Smooth muscle cell (in vitro differentiated cells): Measurements from ENCODE around the gene CGN. TPM values are rescaled to one million over a fixed set of nuclear protein-coding genes. Genes with fewer than 3 reads are reported as not detected.

Experiments used
- DNase-seq: peaks from one replicate; lab custom pipeline; 2025; ENCODE audit not compliant: unreplicated experiment; lab: John Stamatoyannopoulos, UW
- H2AFZ ChIP-seq: fragments of 200-600 bp; sonication (generic); 2 replicates; pipeline ENCODE4 v1.6.0; 2016; ENCODE audit warnings: antibody characterized with exemption, low read depth, mild to moderate bottlenecking
- H3F3A ChIP-seq: fragments of 200-600 bp; sonication (generic); 2 replicates; pipeline ENCODE4 v1.6.0; 2017; ENCODE audit warnings: antibody characterized with exemption, low read depth
- H3K27ac ChIP-seq: fragments of 200-600 bp; sonication (generic); 2 replicates; pipeline ENCODE4 v1.5.1; 2016; ENCODE audit warnings: low read depth, mild to moderate bottlenecking
- H3K27me3 ChIP-seq: fragments of 200-600 bp; sonication (generic); 2 replicates; pipeline ENCODE4 v1.6.1; 2016; ENCODE audit warnings: low read depth, mild to moderate bottlenecking
- H3K36me3 ChIP-seq: fragments of 200-600 bp; sonication (generic); 2 replicates; pipeline ENCODE4 v1.5.1; 2016; ENCODE audit warnings: low read depth
- H3K4me1 ChIP-seq: fragments of 200-600 bp; sonication (generic); 2 replicates; pipeline ENCODE4 v1.5.1; 2016; ENCODE audit warnings: low read depth
- H3K4me2 ChIP-seq: fragments of 200-600 bp; sonication (generic); 2 replicates; pipeline ENCODE4 v1.6.0; 2016; ENCODE audit warnings: mild to moderate bottlenecking
- H3K4me3 ChIP-seq: fragments of 200-600 bp; sonication (generic); 2 replicates; pipeline ENCODE4 v1.5.1; 2016; ENCODE audit warnings: mild to moderate bottlenecking
- H3K79me2 ChIP-seq: fragments of 200-600 bp; sonication (generic); 2 replicates; pipeline ENCODE4 v1.6.0; 2016; ENCODE audit warnings: low read depth, mild to moderate bottlenecking
- H3K9ac ChIP-seq: fragments of 200-600 bp; sonication (generic); 2 replicates; pipeline ENCODE4 v1.6.0; 2016; ENCODE audit warnings: low read depth
- H3K9me3 ChIP-seq: fragments of 200-600 bp; sonication (generic); replicated peaks from 2 replicates; pipeline ENCODE4 v1.5.1; 2016; ENCODE audit warnings: low read depth
- H4K20me1 ChIP-seq: fragments of 200-600 bp; sonication (generic); 2 replicates; pipeline ENCODE4 v1.6.0; 2016; ENCODE audit warnings: low read depth
- CTCF ChIP-seq: fragments of 200-600 bp; sonication (generic); IDR thresholded peaks from 2 replicates; pipeline ENCODE4 v1.5.1; 2017; ENCODE audit warnings: borderline replicate concordance, mild to moderate bottlenecking, antibody characterized with exemption; ENCODE audit not compliant: insufficient read depth, poor library complexity, severe bottlenecking
- WGBS: methylation state at CpG from one replicate; pipeline ENCODE4 v1.1.7; 2016; ENCODE audit warnings: low lambda C conversion rate; 5-methylcytosine and 5-hydroxymethylcytosine counted together
- polyA plus RNA-seq: library from polyadenylated mRNA; unstranded; fragments of >200 nt; fragmentation: Nextera tagmentation; extraction: Ambion mirVana; gene quantifications from 2 replicates; pipeline ENCODE4 v1.2.1, GENCODE V29; 2016
- total RNA-seq: library from RNA; depleted of rRNA; stranded (reverse); fragments of >200 nt; gene quantifications from 2 replicates; pipeline ENCODE4 v1.2.3, GENCODE V29; 2014

The CGN gene
- total and polyA plus RNA-seq, 2 experiments from 2014 or later, result 0.70 to 17.0 TPM

- H3F3A ChIP-seq, result peaks cover 4% of the 10 kb centered on the region
- no peak overlapping the region for H3K9ac ChIP-seq
- H3K9me3 ChIP-seq, result no peaks in the 10 kb centered on the region
- no peaks in the 10 kb centered on the region for H4K20me1 ChIP-seq
- peaks cover 5% of the 10 kb centered on the region for H3K27me3 ChIP-seq
- no peak overlapping the region for H3K27ac ChIP-seq
- peak overlapping the region; percentile 14 for H2AFZ ChIP-seq
- peak overlapping the region; percentile 89 for H3K4me2 ChIP-seq
- 7% methylated on average over 10 of the region's 10 CpGs for WGBS
- H3K4me3 ChIP-seq, result peak overlapping the region; percentile 62
- no peak for DNase-seq
- no peaks in the 10 kb centered on the region for H3K79me2 ChIP-seq
- no peaks in the 10 kb centered on the region for H3K36me3 ChIP-seq
- peaks cover 29% of the 10 kb centered on the region for H3K4me1 ChIP-seq
- no peak for TF ChIP-seq CTCF
Measured at GRCh38 chr1:151510614-151510956, 602 bp upstream of the CGN start.

GRCh38 chr1:151511636-151512215, 539 bp downstream of the CGN start:
- Histone ChIP-seq H3K27ac (no peak overlapping the region), H3K9me3 (no peaks in the 10 kb centered on the region), H3K36me3 (no peaks in the 10 kb centered on the region), H2AFZ (no peak overlapping the region), H3K4me3 (peak overlapping the region; percentile 62), H3K4me1 (peaks cover 29% of the 10 kb centered on the region), H4K20me1 (no peaks in the 10 kb centered on the region), H3F3A (peaks cover 4% of the 10 kb centered on the region), H3K79me2 (no peaks in the 10 kb centered on the region), H3K27me3 (peaks cover 5% of the 10 kb centered on the region), H3K4me2 (peak overlapping the region; percentile 89), H3K9ac (no peak overlapping the region)
- DNase-seq, result no peak
- no peak for TF ChIP-seq CTCF
- WGBS, result 3% methylated on average over 15 of the region's 23 CpGs

- WGBS, result 23% methylated on average over 4 of the region's 4 CpGs
- Histone ChIP-seq H3K4me1 (peaks cover 29% of the 10 kb centered on the region), H2AFZ (no peak overlapping the region), H4K20me1 (no peaks in the 10 kb centered on the region), H3K4me3 (peak overlapping the region; percentile 62), H3K27ac (peak overlapping the region; percentile 86), H3K79me2 (no peaks in the 10 kb centered on the region), H3K36me3 (no peaks in the 10 kb centered on the region), H3K9me3 (no peaks in the 10 kb centered on the region), H3K27me3 (peaks cover 5% of the 10 kb centered on the region), H3K9ac (no peak overlapping the region), H3F3A (peaks cover 4% of the 10 kb centered on the region), H3K4me2 (peak overlapping the region; percentile 89)
- no peak for TF ChIP-seq CTCF
- no peak for DNase-seq
Measured at GRCh38 chr1:151512326-151512725, 1.1 kb downstream of the CGN start.
